ENCODE measurements around the gene WAS.
"Not testable (repeated sequence)": the region's sequence is repeated elsewhere in the genome, so short reads cannot be mapped to it uniquely, and the experiment has no call there.

WAS gene

GRCh38 chrX:48688531-48689150 is 5.0 kb downstream of the WAS start:
- TF ChIP-seq CTCF (IDR thresholded peaks at IDR 0.05; ENCODE audit: control insufficient read depth, insufficient read depth, low read depth, low read length, missing control alignments), result no peak
- H3K4me3 ChIP-seq (ENCODE audit: control insufficient read depth, low read depth, low read length), result no peak overlapping the region
- no peak for DNase-seq (ENCODE audit: low read depth)

DNA sequence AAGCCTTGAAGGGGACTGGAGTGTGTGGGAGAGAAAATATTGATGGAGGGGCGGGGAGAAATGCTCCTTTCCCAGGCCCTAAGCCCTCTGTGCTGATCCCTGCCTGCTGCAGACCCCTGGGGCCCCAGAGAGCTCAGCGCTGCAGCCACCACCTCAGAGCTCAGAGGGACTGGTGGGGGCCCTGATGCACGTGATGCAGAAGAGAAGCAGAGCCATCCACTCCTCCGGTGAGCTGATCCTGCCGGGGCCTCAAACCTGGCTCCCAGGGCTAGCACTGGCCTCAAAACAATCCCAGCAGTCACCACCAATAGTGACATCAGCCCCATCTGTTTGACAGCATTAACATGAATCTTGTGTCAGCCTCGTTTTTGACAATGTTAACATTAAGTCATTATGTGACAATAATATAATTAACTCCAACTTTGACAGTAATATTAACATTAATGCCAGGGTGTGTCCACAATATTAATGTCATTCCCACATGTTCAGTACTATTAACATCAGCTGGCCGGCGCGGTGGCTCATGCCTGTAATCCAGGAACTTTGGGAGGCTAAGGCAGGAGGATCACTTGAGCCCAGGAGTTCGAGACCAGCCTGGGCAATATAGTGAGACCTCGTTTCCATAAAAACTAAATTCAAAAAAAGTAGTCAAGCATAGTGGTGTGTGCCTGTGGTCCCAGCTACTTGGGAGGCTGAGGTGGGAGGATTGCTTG is 5.8 kb downstream of the WAS start:
- no peak for DNase-seq (ENCODE audit: low read depth)
- TF ChIP-seq CTCF (IDR thresholded peaks at IDR 0.05; ENCODE audit: control insufficient read depth, insufficient read depth, low read depth, low read length, missing control alignments), result no peak
- H3K4me3 ChIP-seq (ENCODE audit: control insufficient read depth, low read depth, low read length), result no peak overlapping the region

- not testable (repeated sequence) for H3K4me3 ChIP-seq (ENCODE audit: control insufficient read depth, low read depth, low read length)
These were observed 8.1 kb downstream of the WAS start for GRCh38 chrX:48691746-48692145.

DNA sequence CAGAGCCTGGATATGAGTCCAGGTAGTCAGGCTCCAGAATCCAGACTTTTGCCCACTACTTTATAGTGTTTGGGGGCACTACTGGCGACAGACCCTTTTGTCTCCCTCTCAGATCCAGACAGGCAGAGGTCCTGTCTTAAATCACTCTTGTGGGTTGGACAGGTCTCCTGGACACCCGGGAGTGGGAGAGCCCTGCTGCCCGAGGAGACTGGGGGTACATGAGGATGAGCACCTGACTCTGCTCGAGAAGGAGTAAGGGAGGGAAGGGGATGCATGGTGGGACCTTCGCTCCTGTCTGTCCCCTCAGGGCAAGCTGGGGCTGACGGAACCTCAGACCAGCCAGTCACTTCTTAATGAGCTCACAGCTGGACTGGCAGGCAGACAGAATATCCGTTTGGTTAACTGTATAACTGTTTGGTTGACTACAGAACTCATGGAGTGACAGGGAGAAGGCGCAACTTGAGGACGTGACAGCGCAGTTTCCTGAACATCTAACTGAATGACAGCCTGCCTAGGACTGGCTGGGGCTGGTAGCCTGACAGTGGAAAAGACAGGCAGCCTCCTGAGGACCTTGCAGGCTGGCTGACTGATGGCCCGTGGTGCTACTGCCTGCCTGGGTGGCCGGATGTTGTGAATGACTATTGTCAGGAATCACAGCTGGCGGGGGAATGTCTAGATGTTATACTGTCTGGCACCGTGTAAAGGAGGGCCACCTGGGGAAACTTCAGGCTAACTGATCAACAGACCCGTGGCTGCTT is 11.4 kb downstream of the WAS start:
- no peak overlapping the region for H3K4me3 ChIP-seq (ENCODE audit: control insufficient read depth, low read depth, low read length)
- TF ChIP-seq CTCF (IDR thresholded peaks at IDR 0.05; ENCODE audit: control insufficient read depth, insufficient read depth, low read depth, low read length, missing control alignments), result no peak
- no peak for DNase-seq (ENCODE audit: low read depth)

More at GRCh38 chrX:48691746-48692145, 8.1 kb downstream of the WAS start:
- not testable (repeated sequence) for DNase-seq (ENCODE audit: low read depth)

GRCh38 chrX:48695534-48695896 is 11.9 kb downstream of the WAS start:
- TF ChIP-seq CTCF (IDR thresholded peaks at IDR 0.05; ENCODE audit: control insufficient read depth, insufficient read depth, low read depth, low read length, missing control alignments), result no peak
- no peak for DNase-seq (ENCODE audit: low read depth)
- H3K4me3 ChIP-seq (ENCODE audit: control insufficient read depth, low read depth, low read length), result no peak overlapping the region

GRCh38 chrX:48695925-48696300 is 12.3 kb downstream of the WAS start:
- TF ChIP-seq CTCF (IDR thresholded peaks at IDR 0.05; ENCODE audit: control insufficient read depth, insufficient read depth, low read depth, low read length, missing control alignments), result no peak
- H3K4me3 ChIP-seq (ENCODE audit: control insufficient read depth, low read depth, low read length), result peak overlapping the region; percentile 62
- no peak for DNase-seq (ENCODE audit: low read depth)

Measured in AG09309 (cell line).